BJ (cell line): ENCODE measurements around the gene DLG5. TPM values are rescaled to one million over a fixed set of nuclear protein-coding genes. Genes with fewer than 3 reads are reported as not detected.

ENCODE experiments used
- CTCF ChIA-PET: fragments of 350-600 bp; formaldehyde crosslinking; extraction: SDS; loops from one replicate; lab custom pipeline; 2021; ENCODE audit warnings: antibody characterized with exemption, inconsistent platforms; lab: Yijun Ruan, JAX
- POLR2A ChIA-PET: fragments of 300-600 bp; sonication (Branson Sonifier 250); formaldehyde crosslinking; extraction: SDS; loops from one replicate; lab custom pipeline; 2021; ENCODE audit warnings: antibody characterized with exemption; lab: Charles Lee
- DNase-seq: peaks from one replicate; pipeline ENCODE4 v3.0.0-alpha.2; 2011; ENCODE audit warnings: low read depth
- H3K27me3 ChIP-seq: 2 replicates; pipeline ENCODE4 v1.6.0; 2011; ENCODE audit warnings: low read length; ENCODE audit not compliant: control insufficient read depth, insufficient read depth
- H3K36me3 ChIP-seq: 2 replicates; pipeline ENCODE4 v1.5.1; 2011; ENCODE audit warnings: low read length; ENCODE audit not compliant: control insufficient read depth, insufficient read depth
- H3K4me3 ChIP-seq: 2 replicates; pipeline ENCODE4 v1.5.1; 2011; ENCODE audit warnings: low read depth, mild to moderate bottlenecking, control low read depth, low read length
- CTCF ChIP-seq: IDR thresholded peaks from 2 replicates; pipeline ENCODE4 v1.5.1; 2011; ENCODE audit warnings: low read depth, mild to moderate bottlenecking, control low read depth, inconsistent platforms, low read length, moderate library complexity; ENCODE audit not compliant: insufficient read depth
- polyA plus RNA-seq: library from polyadenylated mRNA; depleted of rRNA; stranded (reverse); fragments of >200 nt; gene quantifications from 2 replicates; pipeline ENCODE4 v1.2.3, GENCODE V29; 2011

Gene DLG5
- polyA plus RNA-seq, 1 experiment, result 21.9 TPM

GRCh38 chr10:77899080-77899477 lies 27.5 kb downstream of the DLG5 start:
- H3K4me3 ChIP-seq, result no peak overlapping the region
- DNase-seq, result no peak
- peaks cover 2% of the 10 kb centered on the region for H3K36me3 ChIP-seq
- H3K27me3 ChIP-seq, result no peaks in the 10 kb centered on the region
- no peak for TF ChIP-seq CTCF
- CTCF ChIA-PET, result interaction anchor here (1.8 to 2.8 kb wide), 2 partner anchors 9 to 10 kb away, joined by 6 to 8 read pairs; no protein-coding TSS in a partner anchor
- POLR2A ChIA-PET, result no interaction called here

- H3K4me3 ChIP-seq, result no peak overlapping the region
- no peak for TF ChIP-seq CTCF
- ChIA-PET POLR2A (no interaction called here), CTCF (interaction anchor here (2.8 kb wide), 1 partner anchor 11 kb away, joined by 8 read pairs; no protein-coding TSS in a partner anchor)
- no peaks in the 10 kb centered on the region for H3K27me3 ChIP-seq
- peaks cover 2% of the 10 kb centered on the region for H3K36me3 ChIP-seq
- DNase-seq, result no peak
These were observed 28.1 kb downstream of the DLG5 start for GRCh38 chr10:77898323-77899079.

- ChIA-PET POLR2A (no interaction called here), CTCF (no interaction called here)
- TF ChIP-seq CTCF, result no peak
- H3K36me3 ChIP-seq, result no peaks in the 10 kb centered on the region; the same call in 1 of the 2 replicates
- H3K4me3 ChIP-seq, result no peak overlapping the region
- no peak for DNase-seq
- H3K27me3 ChIP-seq, result no peaks in the 10 kb centered on the region
These were observed 30.5 kb downstream of the DLG5 start for GRCh38 chr10:77896058-77896457.

- no peak for DNase-seq
- CTCF ChIA-PET, result interaction anchor here (1.3 kb wide), 1 partner anchor 47 kb away, joined by 5 read pairs; no protein-coding TSS in a partner anchor
- POLR2A ChIA-PET, result interaction anchor here (0.7 kb wide), 1 partner anchor 8 kb away, joined by 3 read pairs; no protein-coding TSS in a partner anchor
These were observed 32.5 kb downstream of the DLG5 start for GRCh38 chr10:77894058-77894457.

More at GRCh38 chr10:77894058-77894457, 32.5 kb downstream of the DLG5 start:
- H3K27me3 ChIP-seq, result no peaks in the 10 kb centered on the region
- TF ChIP-seq CTCF, result no peak
- no peak overlapping the region for H3K4me3 ChIP-seq
- no peaks in the 10 kb centered on the region; the same call in 1 of the 2 replicates for H3K36me3 ChIP-seq
